TTC549 (cell line): ENCODE results near the gene LAMC3.
"Not testable (repeated sequence)": the region's sequence is repeated elsewhere in the genome, so short reads cannot be mapped to it uniquely, and the experiment has no call there.

ENCODE experiments used
- FAIRE-seq: peaks from 2 replicates; lab custom pipeline; 2012; peaks lifted over from hg19 to GRCh38; lab: Jason Lieb, UNC

LAMC3 gene

DNA sequence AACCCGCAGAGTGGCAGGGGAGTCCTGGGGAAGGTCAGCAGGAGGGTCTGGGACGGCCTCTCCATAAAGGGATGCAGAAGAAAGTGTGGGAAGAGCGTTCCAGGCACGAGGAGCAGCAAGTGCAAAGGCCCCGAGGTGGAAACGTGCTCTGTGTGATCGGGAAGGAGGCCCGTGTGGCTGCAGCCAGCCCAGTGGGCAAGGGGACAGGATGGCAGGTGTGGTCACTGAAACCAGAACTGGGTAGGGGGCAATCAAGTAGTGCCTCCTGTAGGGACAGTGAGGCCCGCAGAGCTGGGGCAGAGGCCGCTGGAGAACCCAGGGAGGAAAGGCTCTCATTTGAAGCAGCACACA is 16.3 kb upstream of the LAMC3 start:
- no peak for FAIRE-seq

DNA sequence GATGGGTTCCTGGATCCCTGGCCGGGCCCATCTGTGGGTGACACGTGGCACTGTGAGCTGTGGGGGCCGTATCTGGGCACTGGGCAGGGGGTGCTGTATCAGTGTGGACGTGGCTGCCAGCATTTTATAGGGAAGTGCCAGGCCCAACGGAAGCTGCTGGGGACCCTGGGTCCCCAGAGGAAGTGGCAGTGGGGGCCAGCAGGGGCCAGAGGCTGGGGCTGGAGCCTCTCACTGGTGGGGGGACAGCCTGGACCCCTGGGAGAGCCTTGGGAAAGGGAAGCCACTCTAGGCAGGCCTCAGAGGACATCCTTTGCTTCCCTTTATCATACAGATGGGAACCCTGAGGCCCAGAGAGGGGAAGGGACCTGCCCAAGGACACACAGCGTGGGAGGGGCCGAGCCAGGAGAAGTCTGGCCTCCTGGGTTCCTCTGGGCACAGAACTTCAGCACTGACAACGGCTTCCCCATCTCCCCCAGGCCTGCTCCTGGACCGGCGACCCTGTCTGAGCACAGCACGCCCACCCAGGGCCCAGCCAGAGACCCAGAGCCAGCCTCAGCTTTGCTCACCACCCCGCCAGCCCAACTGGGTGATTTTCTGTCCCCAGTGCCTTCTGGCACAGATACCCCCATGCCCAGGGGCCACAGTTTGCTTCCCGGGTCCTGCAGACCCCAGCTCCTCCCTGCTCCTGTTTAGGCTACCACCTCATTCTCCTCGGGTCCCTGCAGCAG is 15.5 kb upstream of the LAMC3 start:
- no peak for FAIRE-seq

DNA sequence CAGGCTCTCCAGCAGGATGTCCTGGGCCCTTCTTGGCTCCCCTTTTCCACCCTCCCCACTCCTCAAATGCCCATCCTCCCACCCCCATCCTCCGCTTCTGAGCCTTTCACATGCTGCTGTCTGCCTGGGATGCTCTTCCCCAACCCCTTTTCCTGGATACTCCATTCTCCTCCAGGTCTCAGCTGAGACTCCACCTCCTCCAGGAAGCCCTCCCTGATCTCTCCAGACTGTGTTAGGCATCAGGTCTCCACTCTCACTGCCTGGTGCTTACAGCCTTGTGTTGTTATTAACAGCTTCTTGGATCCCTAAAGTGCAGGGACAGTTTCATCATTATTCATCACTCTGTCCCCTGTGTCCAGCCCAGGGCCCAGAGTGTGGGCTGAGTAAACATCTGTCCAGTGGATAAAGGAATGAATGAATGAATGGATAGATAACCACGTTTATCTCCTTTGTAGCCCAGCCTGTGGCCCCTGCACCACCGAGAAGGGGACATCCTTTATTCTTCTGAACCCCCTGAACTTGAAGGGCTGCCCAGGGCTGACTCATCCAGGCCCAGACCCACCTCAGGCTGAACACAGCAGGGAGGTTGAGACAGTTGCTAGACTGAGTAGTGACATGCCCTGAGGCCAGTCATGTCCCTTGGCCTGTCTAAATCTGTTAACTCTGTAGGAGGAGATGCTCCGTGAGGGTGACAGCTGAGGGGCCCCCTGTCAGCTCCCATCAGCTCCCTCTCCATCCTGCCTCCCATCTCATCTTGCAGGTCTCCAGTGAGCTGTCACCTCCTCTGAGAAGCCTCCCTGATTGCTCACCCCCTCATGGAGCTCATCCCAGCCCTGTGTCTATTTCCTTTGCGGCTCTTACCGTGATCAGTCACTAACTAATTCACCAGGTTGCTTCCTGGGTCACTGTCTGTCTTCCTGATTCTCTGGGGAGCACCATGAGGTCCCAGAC is 14.6 kb upstream of the LAMC3 start:
- no peak for FAIRE-seq

DNA sequence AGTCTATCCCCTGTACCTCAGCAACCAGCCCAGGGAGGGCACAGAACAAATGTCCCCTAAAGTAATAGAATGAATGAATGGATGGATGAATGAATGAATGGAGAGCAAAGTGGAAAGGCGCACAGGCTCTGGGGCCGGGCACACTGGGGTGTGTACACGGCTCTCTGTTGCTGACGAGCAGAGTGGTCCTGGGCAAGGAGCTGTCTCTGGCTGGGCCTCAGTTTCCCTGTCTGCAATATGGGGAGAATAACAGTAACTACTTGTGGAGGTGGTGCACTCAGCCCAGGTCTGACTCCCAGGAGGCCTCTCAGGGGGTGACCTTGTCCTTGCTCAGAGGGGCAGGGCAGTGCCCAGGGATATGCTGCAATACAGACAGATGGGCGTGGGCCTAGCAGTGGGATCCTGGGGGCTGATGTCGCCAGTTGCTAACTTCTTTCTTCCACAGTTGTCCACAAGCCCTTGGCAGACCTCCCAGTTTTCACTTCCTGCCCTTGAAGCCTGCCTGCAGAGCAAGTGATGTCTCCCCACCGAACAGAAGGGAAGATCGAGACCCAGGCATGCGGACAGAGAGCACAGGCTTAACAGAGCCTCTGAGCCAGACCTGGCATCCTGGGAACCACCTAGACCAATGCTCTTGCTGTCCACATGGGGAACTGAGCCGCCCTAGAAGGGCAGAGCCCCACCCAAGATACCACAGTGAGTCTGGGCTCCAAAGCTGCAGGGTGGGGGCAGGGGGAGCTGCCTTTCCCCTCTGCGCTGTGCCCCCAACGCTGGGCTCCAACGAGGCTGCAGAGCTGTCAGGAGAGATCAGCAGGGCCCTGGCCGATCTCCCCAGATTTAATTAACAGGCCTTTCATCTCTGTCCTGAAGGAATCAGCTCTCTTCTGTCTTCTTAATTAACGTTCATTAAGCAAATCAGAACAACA is 13.6 kb upstream of the LAMC3 start:
- FAIRE-seq: no peak

DNA sequence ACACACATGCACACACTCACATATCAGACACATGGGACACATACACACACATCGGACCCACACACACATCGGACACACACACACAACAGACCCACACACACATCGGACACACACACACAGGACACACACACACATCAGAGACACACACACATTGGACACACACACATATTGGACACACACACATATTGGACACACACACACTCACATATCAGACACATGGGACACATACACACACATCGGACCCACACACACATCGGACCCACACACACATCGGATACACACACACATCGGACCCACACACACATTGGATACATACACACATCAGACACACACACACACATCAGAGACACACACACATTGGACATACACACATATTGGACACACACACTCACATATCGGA is 12.8 kb upstream of the LAMC3 start:
- no peak for FAIRE-seq

DNA sequence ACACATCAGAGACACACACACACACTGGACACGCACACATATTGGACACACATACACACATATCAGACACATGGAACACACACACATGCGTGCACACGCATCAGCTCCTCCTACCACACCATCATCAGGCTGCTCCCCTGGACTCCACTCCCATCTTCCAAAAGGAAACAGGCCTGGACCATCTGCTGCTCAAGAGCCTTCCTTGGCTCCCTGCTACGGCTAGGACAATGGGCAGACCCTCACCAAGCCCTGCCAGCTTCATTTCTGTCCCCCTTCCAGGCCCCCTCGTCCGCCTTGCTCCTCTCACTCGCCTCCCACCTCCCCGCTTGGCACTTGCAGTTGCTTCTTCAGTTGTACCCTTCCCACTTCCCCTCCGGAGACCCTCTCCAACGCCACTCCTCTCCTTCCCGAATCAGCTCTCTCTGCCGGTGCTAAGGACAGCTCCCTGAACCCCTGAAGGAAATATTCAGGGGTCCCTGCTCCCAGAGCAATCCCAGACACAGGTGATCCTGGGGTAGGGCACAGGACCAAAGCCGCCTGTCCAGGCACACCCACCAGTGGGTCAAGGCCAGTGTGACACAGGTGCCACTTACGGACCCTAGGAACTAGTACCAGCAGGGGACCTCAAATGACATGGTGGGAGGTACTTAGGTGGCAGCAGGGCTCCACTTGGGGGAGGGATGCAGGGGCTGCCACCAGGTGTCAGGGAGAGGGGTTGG is 12.1 kb upstream of the LAMC3 start:
- no peak for FAIRE-seq

DNA sequence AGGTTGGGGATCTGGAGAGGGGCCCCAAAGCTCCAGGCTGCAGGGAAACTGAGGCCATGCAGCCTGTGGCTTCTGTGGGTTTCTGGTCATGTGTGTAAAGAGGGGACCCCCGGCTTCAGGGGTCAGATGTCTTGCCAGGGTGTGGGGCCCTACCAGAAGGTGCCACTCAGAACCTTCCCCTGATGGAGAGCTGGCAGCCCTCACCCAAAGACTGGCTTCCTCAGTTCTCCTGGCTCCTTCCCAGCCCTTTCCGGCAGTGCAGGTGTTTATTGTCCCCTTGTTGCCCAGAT is 11.6 kb upstream of the LAMC3 start:
- no peak for FAIRE-seq

DNA sequence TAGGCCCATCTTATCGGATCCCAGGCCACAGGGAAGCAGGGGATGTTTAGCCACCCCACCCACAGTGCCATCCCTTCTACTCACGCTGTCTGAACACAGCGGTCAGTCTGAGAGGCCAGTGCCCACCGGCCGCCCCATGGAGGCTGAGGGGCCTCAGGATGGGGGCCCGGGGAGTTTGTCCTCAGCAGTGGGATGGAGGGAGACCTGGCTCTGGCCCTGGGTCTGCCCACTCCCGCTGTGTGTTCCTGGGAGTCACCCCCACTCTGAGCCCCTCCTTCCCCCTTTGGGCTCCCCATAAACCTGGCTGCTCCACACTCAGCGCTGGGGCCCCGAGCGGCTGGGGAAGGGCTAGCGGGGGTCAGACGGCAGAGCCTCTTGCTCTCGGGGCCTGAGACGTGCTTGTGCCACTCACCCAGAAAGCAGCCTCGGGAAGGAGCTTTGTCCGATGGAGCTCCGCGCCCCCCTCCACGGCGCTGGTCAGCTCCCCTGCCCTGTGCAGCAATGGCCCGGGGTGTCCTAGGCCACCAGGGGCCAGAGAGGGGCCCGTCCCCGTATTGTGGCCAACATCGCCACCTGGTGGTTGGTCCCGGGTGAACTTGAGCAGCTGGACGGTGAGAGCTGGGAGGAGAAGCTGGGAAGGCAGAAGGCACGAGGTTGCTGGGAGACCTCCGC is 10.9 kb upstream of the LAMC3 start:
- FAIRE-seq: no peak

DNA sequence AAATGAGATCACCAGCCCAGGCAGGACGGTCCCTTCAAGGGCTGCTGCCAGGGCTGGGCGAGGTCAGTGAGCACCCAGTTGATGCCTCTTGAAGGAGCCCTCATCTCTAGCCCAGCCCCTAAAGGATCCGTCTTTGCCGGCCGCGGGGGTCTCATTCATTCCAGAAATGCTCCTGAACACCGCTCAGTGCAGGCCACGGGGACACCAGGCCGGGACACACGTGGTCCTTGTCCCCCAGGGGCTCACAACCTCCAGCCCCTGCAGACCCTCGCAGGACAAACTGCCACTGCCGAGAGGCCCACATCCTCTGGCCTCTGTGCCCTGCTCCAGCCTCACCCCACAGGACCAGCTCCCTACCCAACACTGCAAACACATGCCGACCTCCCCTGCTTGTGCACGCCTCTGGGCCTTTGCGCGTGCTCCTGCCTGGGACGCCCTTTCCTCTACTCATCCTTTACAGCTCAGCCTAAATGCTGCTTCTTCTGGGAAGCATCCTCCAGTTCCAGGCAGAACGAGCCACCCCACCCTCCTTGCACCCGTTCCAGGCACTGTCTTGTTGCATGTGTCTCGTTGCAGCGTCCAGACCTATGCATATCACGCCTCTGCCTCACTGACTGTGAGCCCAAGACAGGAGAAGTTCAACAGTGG is 10.3 kb upstream of the LAMC3 start:
- no peak for FAIRE-seq

DNA sequence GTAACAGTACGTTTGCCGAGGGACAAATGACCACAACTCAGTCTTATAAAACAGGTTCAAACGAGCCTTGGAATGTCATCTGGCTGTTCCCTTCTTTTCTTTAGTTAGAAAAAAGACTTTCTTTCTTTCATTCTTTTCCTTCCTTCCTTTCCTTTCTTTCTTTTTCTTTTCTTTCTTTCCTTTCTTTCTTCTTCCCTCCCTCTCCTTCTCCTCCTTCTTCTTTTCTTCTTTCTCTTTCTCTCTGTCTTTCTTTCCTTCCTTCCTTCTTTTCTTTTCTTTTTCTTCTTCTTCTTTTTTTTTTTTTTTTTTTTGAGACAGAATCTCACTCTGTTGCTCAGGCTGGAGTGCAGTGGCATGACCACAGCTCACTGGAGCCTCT is 9.7 kb upstream of the LAMC3 start:
- FAIRE-seq: no peak

DNA sequence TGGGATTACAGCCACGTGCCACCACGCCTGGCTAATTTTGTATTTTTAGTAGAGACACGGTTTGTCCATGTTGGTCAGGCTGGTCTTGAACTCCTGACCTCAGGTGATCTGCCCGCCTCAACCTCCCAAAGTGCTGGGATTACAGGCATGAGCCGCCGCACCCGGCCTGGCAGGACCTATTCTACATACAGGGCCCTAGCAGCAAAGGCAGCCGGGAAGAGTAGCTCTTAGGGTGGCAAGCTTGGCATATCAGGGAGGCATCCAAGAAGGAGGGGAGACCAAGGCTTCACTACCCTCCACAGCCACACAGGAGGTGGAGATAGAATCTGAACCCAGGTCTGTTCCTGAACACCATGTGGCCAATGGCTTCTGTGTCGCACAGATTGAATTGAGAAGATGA is 8.4 kb upstream of the LAMC3 start:
- FAIRE-seq: not testable (repeated sequence)

DNA sequence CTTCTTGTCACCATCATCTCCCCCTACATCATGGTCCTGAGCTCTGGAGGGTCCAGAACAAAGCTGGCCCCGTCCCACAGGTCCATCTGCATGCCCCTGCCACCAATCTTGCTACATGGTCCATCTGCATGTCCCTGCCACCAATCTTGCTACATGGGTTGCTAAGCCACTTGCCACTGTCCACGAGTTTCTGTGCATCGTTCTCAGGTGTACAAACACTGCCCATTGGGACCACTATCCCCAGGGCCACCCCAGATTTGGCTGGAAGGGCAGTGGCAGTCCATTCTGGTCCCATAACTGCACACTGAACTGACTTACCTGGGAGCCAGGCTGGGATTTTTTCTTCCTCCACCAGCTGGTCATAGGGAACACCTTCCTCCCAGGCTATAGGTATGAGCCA is 8.0 kb upstream of the LAMC3 start:
- no peak for FAIRE-seq

DNA sequence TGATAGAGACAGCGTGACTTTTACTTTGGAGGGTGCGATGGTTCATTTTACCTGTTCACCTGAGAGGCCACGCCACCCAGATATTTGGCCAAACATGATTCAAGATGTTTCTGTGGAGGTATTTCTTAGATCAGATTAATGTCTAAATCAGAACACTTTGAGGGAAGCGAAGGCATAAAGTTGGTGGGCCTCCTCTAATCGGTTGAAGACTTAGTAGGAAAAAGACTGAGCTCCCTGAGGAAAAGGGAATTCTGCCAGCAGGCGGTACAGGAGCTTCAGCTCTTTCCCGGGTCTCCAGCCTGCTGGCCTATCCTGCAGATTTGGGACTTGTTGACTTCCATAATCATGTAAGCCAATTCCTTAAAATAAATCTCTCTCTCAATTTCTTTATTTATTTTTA is 7.0 kb upstream of the LAMC3 start:
- no peak for FAIRE-seq

DNA sequence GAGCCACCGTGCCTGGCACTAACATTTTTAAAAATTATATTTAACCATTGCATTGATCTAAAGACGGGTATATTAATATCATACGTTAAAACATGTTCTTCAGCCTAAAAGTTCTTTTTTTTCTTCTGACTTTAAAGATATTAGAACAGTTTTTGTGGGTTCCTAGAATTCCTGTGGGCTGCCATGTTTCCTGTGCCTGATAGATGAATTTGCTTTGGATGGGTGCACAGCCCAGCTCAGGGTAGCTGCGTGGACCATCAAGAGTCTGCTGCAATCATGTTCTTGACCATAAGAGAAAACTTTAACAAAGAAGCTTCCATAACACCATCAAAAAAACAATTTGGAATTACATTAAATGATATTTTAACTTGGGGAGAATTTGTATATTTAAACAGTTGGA is 2.4 kb upstream of the LAMC3 start:
- FAIRE-seq: no peak

DNA sequence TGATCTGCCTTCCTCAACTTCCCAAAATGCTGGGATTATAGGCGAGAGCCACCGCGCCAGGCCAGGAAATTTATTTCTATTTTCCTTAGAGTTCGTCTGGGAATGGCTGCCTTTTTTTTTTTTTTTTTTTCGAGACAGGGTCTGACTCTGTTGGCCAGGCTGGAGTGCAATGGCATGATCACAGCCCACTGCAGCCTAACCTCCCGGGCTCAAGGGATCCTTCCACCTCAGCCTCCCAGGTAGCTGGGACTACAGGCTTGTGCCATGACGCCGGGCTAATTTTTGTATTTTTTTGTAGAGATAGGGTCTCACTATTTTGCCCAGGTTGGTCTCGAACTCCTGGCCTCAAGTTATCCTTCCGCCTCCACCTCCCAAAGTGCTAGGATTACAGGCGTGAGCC is 888 bp upstream of the LAMC3 start:
- FAIRE-seq: no peak

DNA sequence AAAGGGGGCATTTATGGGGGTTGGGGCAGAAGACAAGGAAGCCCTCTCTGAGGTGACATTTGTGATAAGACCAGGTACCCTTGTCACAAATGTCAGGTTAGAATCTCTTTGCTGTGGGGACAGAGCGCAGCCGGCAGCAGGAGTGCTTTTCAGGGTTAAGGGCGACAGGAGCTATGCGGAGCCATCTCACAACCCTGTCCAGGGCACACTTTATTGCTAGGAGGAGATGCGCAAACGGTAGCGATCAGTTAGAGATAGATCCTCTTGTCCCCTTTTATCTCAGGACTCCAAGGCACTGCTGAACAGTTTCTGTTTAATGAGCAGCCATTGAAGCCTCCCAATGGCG is 438 bp upstream of the LAMC3 start:
- FAIRE-seq: no peak

DNA sequence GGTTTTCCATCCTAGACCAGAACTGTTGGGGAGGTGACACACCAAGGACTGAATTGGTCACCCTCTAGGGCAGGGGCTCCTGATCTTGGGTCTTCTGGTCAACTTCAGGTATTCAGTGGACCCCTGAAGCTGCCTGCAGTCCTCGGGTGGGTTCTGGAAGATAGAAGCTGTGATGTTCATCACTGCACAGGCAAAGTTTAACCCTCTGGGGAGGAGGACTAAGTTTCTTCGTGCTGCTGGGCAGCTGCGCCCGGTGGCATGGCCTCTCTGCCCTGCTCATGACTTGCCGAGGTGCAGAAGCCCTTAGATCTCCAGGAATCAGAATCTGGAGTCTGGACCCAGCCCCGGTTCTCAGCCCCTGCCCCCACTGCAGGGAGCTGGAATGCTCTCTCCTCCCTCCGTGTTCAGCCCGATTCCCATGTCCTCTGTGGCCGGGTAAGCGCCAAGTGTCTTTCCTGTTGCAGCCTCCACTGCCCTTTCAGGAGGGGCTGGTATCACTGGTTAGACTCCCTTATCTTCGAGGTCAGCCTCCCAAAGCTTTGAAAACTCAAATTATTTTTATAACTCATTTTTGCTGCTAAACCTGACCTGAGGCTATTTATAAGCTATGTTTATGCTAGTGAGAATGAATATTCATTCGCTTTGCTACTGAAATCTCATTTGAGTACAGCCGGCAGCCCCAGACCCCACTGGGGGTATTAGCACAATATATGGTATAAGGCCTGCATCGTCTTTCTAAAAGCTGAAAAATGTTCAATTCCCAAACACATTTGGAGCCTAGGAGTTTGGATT is 1.7 kb downstream of the LAMC3 start:
- no peak for FAIRE-seq

DNA sequence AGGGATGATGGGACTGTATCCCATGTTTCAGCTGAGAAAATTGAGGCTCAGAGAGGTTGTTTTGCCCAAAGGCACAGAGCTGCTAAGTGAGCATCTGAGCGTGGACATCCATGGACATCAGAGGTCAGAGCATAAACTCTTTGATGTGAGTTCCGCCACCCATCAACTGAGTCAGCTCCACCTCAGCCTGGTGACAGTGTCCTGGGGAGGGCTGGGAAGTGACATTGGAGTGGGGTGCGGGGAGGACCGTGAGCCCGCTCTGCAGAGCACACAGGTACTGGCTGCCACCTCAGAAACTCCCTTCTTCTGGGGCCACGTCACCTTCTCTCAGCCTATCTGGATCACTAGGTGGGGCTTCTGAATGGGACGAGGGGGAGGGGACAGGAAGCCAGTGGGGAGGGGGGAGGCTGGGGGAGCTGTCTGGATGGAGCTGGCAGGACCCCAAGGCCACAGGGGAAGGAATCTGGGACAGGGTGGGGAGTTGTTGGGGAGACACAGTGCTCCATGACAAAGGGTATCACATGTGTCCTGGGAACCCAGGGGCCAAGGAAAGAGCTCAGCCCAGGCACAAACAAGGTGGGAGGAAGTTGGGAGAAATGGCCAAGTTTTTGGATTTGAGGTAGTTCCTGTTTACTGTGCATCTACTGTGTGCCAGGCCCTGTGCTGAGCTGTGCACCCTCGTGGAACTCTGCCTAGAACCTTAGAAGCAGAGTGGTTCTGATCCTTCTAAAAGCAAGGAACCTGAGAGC is 2.5 kb downstream of the LAMC3 start:
- FAIRE-seq: no peak

DNA sequence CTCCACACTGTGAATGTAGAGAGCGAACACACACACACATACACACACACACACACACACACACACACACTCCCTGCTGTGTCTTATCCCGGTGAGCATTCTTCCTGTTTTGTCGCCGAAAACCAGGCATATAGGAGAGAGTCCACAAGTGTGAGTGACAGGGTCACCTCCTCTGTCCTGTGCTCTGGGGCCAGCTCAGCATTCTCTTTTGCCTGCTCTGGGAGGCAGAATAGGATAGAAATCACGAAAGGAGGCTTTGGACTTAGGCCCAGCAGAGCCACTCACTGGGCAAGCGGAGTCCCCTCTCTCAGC is 3.0 kb downstream of the LAMC3 start:
- no peak for FAIRE-seq

DNA sequence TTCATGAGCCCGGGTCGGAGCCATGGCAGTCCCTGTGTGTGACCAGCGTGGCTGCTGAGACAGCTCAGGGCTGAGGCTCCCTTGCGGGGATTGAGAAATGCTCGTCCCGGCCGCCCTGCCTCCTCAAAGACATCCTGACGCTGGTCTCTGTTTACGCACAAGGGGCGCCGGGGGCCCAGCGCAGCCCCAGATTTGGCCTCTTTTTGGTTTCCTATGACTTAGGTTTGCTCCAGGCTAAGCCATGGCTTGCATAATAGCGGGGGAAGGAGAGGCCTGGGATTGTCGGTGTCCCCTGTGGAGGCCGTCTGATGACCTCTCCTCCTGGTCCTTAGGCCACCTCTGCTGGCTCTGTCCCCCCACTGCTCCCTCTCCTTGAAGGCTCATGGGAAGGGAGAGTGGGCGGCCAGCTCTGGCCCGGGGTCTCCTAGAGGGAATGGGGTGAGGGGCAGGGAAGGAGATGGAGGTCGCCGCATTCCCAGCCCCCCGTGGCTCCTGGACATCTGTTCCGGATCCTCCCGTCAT is 3.5 kb downstream of the LAMC3 start:
- FAIRE-seq: no peak
